GM21528 (cell line): ENCODE data around the gene SECTM1.

Experiments
- ATAC-seq: cut with Tn5 transposase; IDR thresholded peaks from one replicate; pipeline ENCODE4 v1.9.1; 2021; ENCODE audit warnings: mild to moderate bottlenecking, moderate library complexity; ENCODE audit not compliant: unreplicated experiment, low FRiP score

Gene SECTM1

GRCh38 chr17:82329683-82330321 lies 3.8 kb downstream of the SECTM1 start:
- ATAC-seq: no peak

GRCh38 chr17:82328994-82329507 lies 4.5 kb downstream of the SECTM1 start:
- ATAC-seq: no peak

DNA sequence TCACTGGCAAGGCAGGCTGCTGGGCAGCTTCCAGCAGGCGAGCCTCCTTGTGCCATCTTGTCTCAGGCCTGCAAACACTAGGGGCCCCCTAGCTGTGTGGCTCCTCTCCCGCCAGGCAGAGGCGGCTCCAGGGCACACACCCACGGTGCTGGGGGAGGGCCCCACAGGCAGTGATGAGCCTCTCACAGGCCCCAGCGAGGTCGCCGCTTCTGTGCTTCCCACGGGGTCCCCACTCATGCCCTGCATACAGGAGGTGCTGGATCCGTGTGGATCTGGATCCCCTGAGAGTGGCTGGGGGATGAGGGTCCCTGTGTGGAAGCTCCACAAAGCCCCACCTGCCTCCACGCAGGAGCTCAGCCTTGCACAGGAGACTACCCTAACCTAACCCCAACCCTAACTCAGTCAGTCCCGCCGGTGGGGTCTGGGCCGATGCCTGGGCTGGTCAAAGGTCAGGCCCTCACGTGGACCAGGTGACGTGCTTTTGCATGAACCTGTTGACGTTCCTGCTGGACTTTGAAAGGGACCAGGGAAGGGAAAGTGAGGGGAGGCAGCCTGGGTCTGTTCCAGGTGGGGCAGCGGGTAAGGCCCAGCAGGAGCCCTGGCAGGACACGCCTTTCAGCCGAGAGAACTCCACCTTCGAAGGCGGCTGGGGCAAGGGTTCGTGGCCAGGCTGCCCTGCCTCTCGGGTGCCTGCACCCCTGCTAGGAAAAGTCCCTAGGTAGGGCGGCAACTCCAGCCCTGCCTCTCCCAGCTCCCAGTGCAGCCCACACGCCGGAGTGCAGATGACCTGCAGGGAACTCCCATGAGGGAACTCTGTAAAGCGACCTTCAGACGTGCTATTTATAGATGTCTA lies 5.2 kb downstream of the SECTM1 start:
- no peak for ATAC-seq

DNA sequence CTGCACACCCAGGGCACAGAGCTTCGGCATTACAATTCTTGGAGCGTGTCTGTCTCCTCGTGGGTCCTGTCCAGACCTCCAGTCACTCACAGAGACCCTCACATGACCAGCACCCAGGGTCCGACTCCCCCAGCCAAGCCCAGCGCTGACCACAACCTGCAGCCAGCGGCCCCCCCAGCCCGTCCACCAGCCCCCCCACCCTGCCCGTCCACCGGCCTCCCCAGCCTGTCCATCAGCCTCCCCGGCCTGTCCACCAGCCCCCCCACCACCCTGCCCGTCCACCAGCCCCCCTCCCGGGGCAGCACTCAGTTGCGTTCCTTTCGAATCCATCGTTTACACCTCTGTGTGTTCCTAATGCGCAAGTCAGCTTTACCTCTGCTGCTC lies 5.8 kb downstream of the SECTM1 start:
- no peak for ATAC-seq

GRCh38 chr17:82327289-82327688 lies 6.3 kb downstream of the SECTM1 start:
- no peak for ATAC-seq

DNA sequence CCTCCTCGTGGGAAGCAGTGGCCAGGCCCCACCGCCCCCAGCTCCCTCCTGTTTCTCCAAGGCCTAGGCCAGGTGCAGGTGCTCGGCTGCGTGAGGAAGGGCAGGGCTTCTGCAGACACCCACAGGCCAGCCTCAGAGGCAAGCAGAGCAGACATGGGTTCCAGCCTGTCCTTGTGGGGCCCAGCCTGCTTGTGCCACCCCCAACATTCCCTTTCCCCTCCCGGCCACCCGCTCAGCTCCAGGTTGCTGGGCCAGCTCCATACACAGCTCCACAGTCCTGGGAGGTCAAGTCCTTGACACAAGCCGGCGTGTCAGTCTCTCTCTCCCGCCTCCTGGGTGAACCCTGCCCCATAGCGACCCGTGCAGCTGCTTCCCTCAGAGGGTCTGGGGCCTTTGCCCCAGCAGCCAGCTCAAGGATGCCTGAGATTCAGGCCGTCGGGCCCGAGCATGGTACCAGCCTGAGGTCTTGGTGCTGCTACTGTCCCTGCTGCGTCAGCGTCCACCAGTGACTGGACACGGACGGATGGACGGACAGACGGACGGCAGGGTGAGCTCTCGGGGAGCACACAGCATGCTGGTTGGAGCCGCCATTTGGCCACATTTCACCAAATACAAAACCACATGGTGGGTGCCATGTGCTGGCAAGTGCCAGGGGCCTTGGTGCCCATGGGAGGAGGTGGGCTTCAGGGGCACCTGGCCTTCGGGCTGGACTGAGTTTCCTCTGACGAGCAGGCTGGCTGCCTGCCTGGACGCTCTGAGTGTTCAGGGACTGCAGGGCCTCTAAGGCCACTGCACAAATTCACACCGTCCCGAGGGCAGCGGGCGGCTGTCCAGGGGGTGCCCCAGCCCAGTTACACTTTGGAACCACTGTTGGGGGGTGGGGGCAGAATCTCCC lies 8.0 kb downstream of the SECTM1 start:
- no peak for ATAC-seq

- no peak for ATAC-seq
Observed at GRCh38 chr17:82324566-82325285, 8.8 kb downstream of the SECTM1 start.

GRCh38 chr17:82323514-82324234 lies 9.9 kb downstream of the SECTM1 start:
- no peak for ATAC-seq

DNA sequence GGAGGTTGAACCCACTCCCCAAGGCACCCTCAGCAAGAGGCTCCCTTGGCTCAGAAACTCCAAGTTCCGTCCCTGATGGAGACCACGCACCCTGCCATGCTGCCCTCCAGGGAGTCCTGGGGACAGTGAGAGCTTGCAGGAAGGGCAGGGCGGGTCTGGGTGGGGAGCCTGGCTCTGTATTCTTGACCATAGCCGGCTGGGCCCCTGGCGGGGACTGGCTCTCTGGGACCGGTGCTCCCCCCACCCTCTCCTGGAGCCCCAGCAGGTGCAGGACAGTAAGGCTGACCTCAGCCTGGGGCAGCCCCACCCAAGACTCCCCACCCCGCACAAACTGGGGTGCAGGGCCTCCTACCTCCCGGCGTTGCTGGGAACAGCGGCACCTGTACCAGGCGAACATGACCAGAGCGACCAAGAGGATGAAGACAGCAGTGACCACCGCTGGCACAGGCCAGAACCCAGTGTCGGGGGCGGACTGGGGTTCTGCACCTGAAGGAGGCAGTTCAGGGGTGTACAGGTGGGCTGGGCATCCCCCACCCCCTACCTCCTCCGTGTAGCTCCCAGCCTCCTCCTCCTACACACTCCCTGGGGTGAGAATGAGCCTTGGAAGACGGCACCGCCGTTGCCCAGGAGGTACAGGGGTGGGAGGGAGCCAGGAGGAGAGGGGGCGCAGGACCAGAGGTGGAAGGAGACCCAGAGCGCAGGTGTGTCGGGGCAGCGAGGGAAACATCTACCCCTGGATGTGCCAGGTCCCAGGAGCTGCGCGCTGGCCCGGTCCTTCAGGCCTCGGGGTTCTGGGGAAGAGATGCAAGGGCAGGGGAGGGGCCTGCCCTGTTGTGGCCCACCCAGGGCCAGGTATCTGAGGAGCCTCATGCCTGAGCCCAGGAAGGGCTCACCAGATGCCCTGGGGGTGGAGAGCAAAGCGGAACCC lies 10.8 kb downstream of the SECTM1 start:
- ATAC-seq: no peak

DNA sequence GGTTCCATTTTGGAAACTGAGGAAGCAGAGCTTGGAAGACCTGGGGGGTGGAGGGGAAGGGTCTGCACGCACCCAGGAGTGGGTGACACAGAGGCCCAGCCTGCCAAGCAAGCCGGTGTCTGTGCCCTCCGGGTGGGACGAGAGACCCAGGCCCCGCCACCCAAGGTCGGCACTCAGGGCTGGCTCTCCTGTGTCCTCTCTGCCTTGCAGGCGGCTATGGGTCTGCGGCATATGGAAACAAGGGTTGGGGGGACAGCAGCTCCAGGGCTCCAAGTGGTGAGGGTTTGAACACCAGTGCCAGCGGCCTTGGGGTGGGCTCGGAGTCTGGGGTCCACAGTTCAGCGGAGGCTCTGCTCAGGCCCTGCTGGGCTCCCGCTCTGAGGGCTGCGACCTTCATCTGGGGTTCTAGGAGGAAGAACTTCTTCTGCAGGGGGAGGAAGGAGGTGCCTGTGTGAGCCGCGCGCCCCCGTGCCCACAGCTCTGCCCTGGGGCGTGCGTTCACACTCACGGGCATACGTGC lies 11.6 kb downstream of the SECTM1 start:
- ATAC-seq: no peak

- ATAC-seq: no peak
Observed at GRCh38 chr17:82320956-82321927, 12.3 kb downstream of the SECTM1 start.

GRCh38 chr17:82320140-82320840 lies 13.3 kb downstream of the SECTM1 start:
- ATAC-seq: no peak

DNA sequence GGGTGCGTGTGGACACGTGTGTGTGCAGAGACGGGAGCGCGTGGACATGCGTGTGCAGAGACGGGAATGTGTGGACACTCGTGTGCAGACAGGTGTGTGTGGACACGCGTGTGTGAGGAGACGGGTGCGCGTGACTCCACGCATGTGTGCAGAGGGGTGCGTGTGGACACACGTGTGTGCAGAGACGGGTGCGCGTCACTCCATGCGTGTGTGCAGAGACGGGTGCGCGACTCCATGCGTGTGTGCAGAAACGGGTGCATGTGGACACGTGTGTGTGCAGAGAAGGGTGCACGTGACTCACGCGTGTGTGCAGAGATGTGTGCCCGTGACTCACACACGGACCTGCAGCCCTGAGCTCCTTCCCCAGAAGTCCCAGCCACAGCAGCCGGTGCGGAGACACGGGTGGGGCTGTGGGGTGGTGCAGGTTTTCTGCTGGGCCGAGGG lies 13.9 kb downstream of the SECTM1 start:
- ATAC-seq: no peak

GRCh38 chr17:82318772-82319606 lies 14.6 kb downstream of the SECTM1 start:
- ATAC-seq: no peak

GRCh38 chr17:82318169-82318498 lies 15.4 kb downstream of the SECTM1 start:
- no peak for ATAC-seq
